Lung (tissue), 12 donors: ENCODE measurements around the gene SLX9. TPM values are rescaled to one million over a fixed set of nuclear protein-coding genes. Genes with fewer than 3 reads are reported as not detected.

Experiments
- ATAC-seq: fragments of 200-7000 bp; cut with Tn5 transposase; one replicate; pipeline ENCODE4 v1.9.1; 2020; ENCODE audit warnings: moderate number of reproducible peaks; ENCODE audit not compliant: insufficient read depth, low FRiP score
- DNase-seq, 3 donors: peaks; one replicate each; pipeline ENCODE4 v3.0.0-alpha.2; 2013 to 2017
- H3K27ac ChIP-seq, 2 donors: one replicate each; pipeline ENCODE4 v1.5.1; 2013; ENCODE audit warnings: mild to moderate bottlenecking in 2 of 2, moderate library complexity in 2 of 2, control low read depth in 1 of 2, inconsistent platforms in 1 of 2, low read depth in 1 of 2, low read length in 1 of 2
- H3K27me3 ChIP-seq, 3 donors: one replicate each; pipeline ENCODE4 v1.5.1; 2013; ENCODE audit warnings: low read length in 2 of 3; ENCODE audit not compliant: control insufficient read depth in 3 of 3, insufficient read depth in 3 of 3
- H3K36me3 ChIP-seq, 4 donors: one replicate each; pipeline ENCODE4 v1.5.1; 2013; ENCODE audit warnings: low read length in 4 of 4, mild to moderate bottlenecking in 1 of 4, moderate library complexity in 1 of 4; ENCODE audit not compliant: control insufficient read depth in 4 of 4, insufficient read depth in 4 of 4
- H3K4me1 ChIP-seq, 5 donors: one replicate each; pipeline ENCODE4 v1.5.1; 2013; ENCODE audit warnings: low read length in 5 of 5, mild to moderate bottlenecking in 2 of 5, moderate library complexity in 1 of 5; ENCODE audit not compliant: control insufficient read depth in 5 of 5, insufficient read depth in 5 of 5
- H3K4me3 ChIP-seq: one replicate; pipeline ENCODE4 v1.5.1; 2013; ENCODE audit warnings: mild to moderate bottlenecking, control low read depth, moderate library complexity
- H3K9ac ChIP-seq, 2 donors: one replicate each; pipeline ENCODE4 v1.5.1; 2013; ENCODE audit warnings: low read length in 2 of 2, control low read depth in 1 of 2; ENCODE audit not compliant: insufficient read depth in 1 of 2
- H3K9me3 ChIP-seq, 4 donors: one replicate each; pipeline ENCODE4 v1.5.1; 2013; ENCODE audit warnings: low read length in 3 of 4, mild to moderate bottlenecking in 1 of 4, moderate library complexity in 1 of 4; ENCODE audit not compliant: control insufficient read depth in 4 of 4, insufficient read depth in 3 of 4
- CTCF ChIP-seq: IDR thresholded peaks from 2 replicates; pipeline ENCODE4 v1.5.1; 2012; ENCODE audit warnings: mild to moderate bottlenecking; ENCODE audit errors: control extremely low read depth, extremely low read depth
- WGBS, 2 donors: extraction: QIAGEN DNeasy Blood & Tissue Kit; methylation state at CpG; one replicate each; pipeline ENCODE4 v1.1.7; 2013; 5-methylcytosine and 5-hydroxymethylcytosine counted together
- polyA plus RNA-seq, 2 donors: library from polyadenylated mRNA; stranded (reverse); fragments of 200-250 nt; gene quantifications; one replicate each; pipeline ENCODE4 v1.2.1, GENCODE V29; 2013
- total RNA-seq, 2 donors: library from RNA; depleted of rRNA in 1 of 2; stranded (reverse); fragments of >200 nt in 1 of 2; gene quantifications; one replicate each; pipeline ENCODE4 v1.2.1, GENCODE V29; 2014 to 2021
- donor health status: control.
- donor health status: control.
- donor health status: Bipolar disorder and iron deficiency.
- donor health status: healthy.
- donor health status: DM: yes; HTN: yes; CAD: no.

The SLX9 gene
- total and polyA plus RNA-seq, 4 donors = 10.3 to 36.9 (median 27.0) TPM

GRCh38 chr21:44929242-44929798, 10.5 kb upstream of the SLX9 start:
- Histone ChIP-seq H3K9me3 (peaks cover 0 to 4% (median 0%) of the 10 kb centered on the region in 4 donors), H3K36me3 (no peaks in the 10 kb centered on the region), H3K27me3 (peaks cover 0 to 47% (median 34%) of the 10 kb centered on the region in 3 donors), H3K27ac (no peak overlapping the region), H3K4me1 (peaks cover 0 to 22% (median 6%) of the 10 kb centered on the region in 5 donors), H3K4me3 (no peak overlapping the region), H3K9ac (no peak overlapping the region)
- ATAC-seq (no peak), DNase-seq (no peak)
- 90 to 94% methylated on average over 6 of the region's 6 CpGs for WGBS, 2 donors
- no peak for TF ChIP-seq CTCF

- Histone ChIP-seq H3K4me3 (no peak overlapping the region), H3K4me1 (peaks cover 0 to 22% (median 6%) of the 10 kb centered on the region in 5 donors), H3K9ac (no peak overlapping the region), H3K27me3 (peaks cover 0 to 47% (median 33%) of the 10 kb centered on the region in 3 donors), H3K9me3 (peaks cover 0 to 4% (median 0%) of the 10 kb centered on the region in 4 donors), H3K36me3 (no peaks in the 10 kb centered on the region), H3K27ac (no peak overlapping the region)
- 72 to 78% methylated on average over 9 of the region's 9 CpGs for WGBS, 2 donors
- no peak for DNase-seq
- no peak for ATAC-seq
- no peak for TF ChIP-seq CTCF
These were observed 9.9 kb upstream of the SLX9 start for GRCh38 chr21:44929799-44930542.

- Histone ChIP-seq H3K36me3 (no peaks in the 10 kb centered on the region), H3K27ac (no peak overlapping the region), H3K27me3 (peaks cover 0 to 45% (median 33%) of the 10 kb centered on the region in 3 donors), H3K4me3 (no peak overlapping the region), H3K9ac (no peak overlapping the region), H3K4me1 (peaks cover 0 to 22% (median 6%) of the 10 kb centered on the region in 5 donors), H3K9me3 (peaks cover 0 to 4% (median 0%) of the 10 kb centered on the region in 4 donors)
- no peak for TF ChIP-seq CTCF
- DNase-seq = no peak
- no peak for ATAC-seq
- WGBS, 2 donors = 28 to 31% methylated on average over 11 to 12 of the region's 12 CpGs
These were observed 9.3 kb upstream of the SLX9 start for GRCh38 chr21:44930543-44930981.
